ENCODE data around the gene INPP5D. TPM values are rescaled to one million over a fixed set of nuclear protein-coding genes. Genes with fewer than 3 reads are reported as not detected.

INPP5D gene
- total and polyA plus RNA-seq, 4 donors = 2.9 to 18.8 (median 6.6) TPM

- WGBS = 90% methylated on average over 15 of the region's 15 CpGs
- Histone ChIP-seq H3K4me3 (ENCODE audit: low read depth in 1 of 3, low read length in 3 of 3) (no peak overlapping the region), H3K9me3 (ENCODE audit: control insufficient read depth in 4 of 4, low read length in 3 of 4) (peaks cover 0 to 7% (median 3%) of the 10 kb centered on the region in 4 donors), H3K27ac (ENCODE audit: low read depth in 1 of 2, low read length in 2 of 2) (no peak overlapping the region), H3K36me3 (ENCODE audit: control insufficient read depth in 4 of 4, insufficient read depth in 3 of 4, low read depth in 1 of 4, low read length in 3 of 4) (peaks cover 0 to 5% (median 1%) of the 10 kb centered on the region in 4 donors), H3K27me3 (ENCODE audit: control insufficient read depth in 4 of 4, insufficient read depth in 4 of 4, low read length in 3 of 4) (no peaks in the 10 kb centered on the region), H3K4me1 (ENCODE audit: control insufficient read depth in 4 of 4, insufficient read depth in 4 of 4, low read length in 3 of 4) (peaks cover 0 to 5% (median 0%) of the 10 kb centered on the region in 4 donors), H3K9ac (ENCODE audit: low read depth in 1 of 2, low read length in 2 of 2) (no peak overlapping the region)
- TF ChIP-seq MAX (IDR thresholded peaks at IDR 0.05) (no peak), EGR1 (IDR thresholded peaks at IDR 0.05; ENCODE audit: low read depth in 2 of 2) (no peak), ZBTB33 (IDR thresholded peaks at IDR 0.05) (no peak), RAD21 (IDR thresholded peaks at IDR 0.05) (no peak), RXRA (IDR thresholded peaks at IDR 0.05) (no peak), FOXA1 (IDR thresholded peaks at IDR 0.05) (no peak), SP1 (IDR thresholded peaks at IDR 0.05) (no peak), YY1 (IDR thresholded peaks at IDR 0.05) (no peak), HNF4A (conservative IDR thresholded peaks at IDR 0.05) (no peak), GABPA (IDR thresholded peaks at IDR 0.05 in 1 of 2, conservative IDR thresholded peaks at IDR 0.05 in 1 of 2) (no peak), FOXA2 (IDR thresholded peaks at IDR 0.05) (no peak)
- no peak for DNase-seq (ENCODE audit: low spot score)
Observed at GRCh38 chr2:233201258-233202013, 141.3 kb downstream of the INPP5D start.

- Histone ChIP-seq H3K27ac (ENCODE audit: low read depth in 1 of 2, low read length in 2 of 2) (no peak overlapping the region), H3K36me3 (ENCODE audit: control insufficient read depth in 4 of 4, insufficient read depth in 3 of 4, low read depth in 1 of 4, low read length in 3 of 4) (peaks cover 0 to 3% (median 0%) of the 10 kb centered on the region in 4 donors), H3K9me3 (ENCODE audit: control insufficient read depth in 4 of 4, low read length in 3 of 4) (peaks cover 0 to 7% (median 3%) of the 10 kb centered on the region in 4 donors), H3K4me1 (ENCODE audit: control insufficient read depth in 4 of 4, insufficient read depth in 4 of 4, low read length in 3 of 4) (peaks cover 0 to 5% (median 0%) of the 10 kb centered on the region in 4 donors), H3K27me3 (ENCODE audit: control insufficient read depth in 4 of 4, insufficient read depth in 4 of 4, low read length in 3 of 4) (no peaks in the 10 kb centered on the region), H3K9ac (ENCODE audit: low read depth in 1 of 2, low read length in 2 of 2) (no peak overlapping the region), H3K4me3 (ENCODE audit: low read depth in 1 of 3, low read length in 3 of 3) (no peak overlapping the region)
- TF ChIP-seq ZBTB33 (IDR thresholded peaks at IDR 0.05) (no peak), HNF4A (conservative IDR thresholded peaks at IDR 0.05) (no peak), TAF1 (conservative IDR thresholded peaks at IDR 0.05) (no peak), CTCF (IDR thresholded peaks at IDR 0.05; ENCODE audit: low read depth, low read length, missing input control) (no peak)
- DNase-seq (ENCODE audit: low spot score) = no peak
- WGBS = 80% methylated on average over 5 of the region's 5 CpGs
Observed at GRCh38 chr2:233202531-233202944, 142.4 kb downstream of the INPP5D start.

Measured in liver (tissue), 9 donors.